HCT116 (cell line): ENCODE measurements around the gene P2RX5. TPM values are rescaled to one million over a fixed set of nuclear protein-coding genes. Genes with fewer than 3 reads are reported as not detected.

ENCODE experiments used
- ATAC-seq: fragments of 200-7000 bp; cut with Tn5 transposase; 2 replicates; pipeline ENCODE4 v1.9.1; 2020; ENCODE audit warnings: mild to moderate bottlenecking, moderate library complexity
- BruUV-seq: library from RNA; stranded (reverse); fragments of 400-500 nt; replicated peaks from 2 replicates; lab custom pipeline; 2021; lab: Mats Ljungman, UMichigan
- CTCF ChIA-PET: fragments of 300-600 bp; sonication (Branson Sonifier 250); formaldehyde crosslinking; loops from one replicate; lab custom pipeline; 2021; ENCODE audit warnings: antibody characterized with exemption; lab: Charles Lee
- POLR2A ChIA-PET: fragments of 300-600, 350-600 bp; sonication (Branson Sonifier 250); formaldehyde crosslinking; loops from one replicate; lab custom pipeline; 2021; ENCODE audit warnings: antibody characterized with exemption; lab: Charles Lee
- RAD21 ChIA-PET, 2 experiments: fragments of 300-600 bp; sonication (Branson Sonifier 250); formaldehyde crosslinking; loops; one replicate each; lab custom pipeline; 2023; ENCODE audit warnings: low total read pairs in 2 of 2; ENCODE audit not compliant: uncharacterized antibody in 2 of 2, unreplicated experiment in 2 of 2, low non-redundant PET in 1 of 2; lab: Charles Lee
- DNase-seq: peaks from one replicate; pipeline ENCODE4 v3.0.0-alpha.2; 2010; ENCODE audit warnings: low read depth, low spot score
- H2AFZ ChIP-seq: fragments of 200-600 bp; shearing (Covaris generic), sonication (generic); 2 replicates; pipeline ENCODE4 v1.6.1; 2017; ENCODE audit warnings: low read depth, mixed run types, mixed read lengths, antibody characterized with exemption, low read length; ENCODE audit not compliant: poor library complexity, severe bottlenecking
- H3K27ac ChIP-seq: 2 replicates; pipeline ENCODE4 v1.5.1; 2012; ENCODE audit warnings: low read depth, low read length
- H3K27me3 ChIP-seq: fragments of 200-600 bp; sonication (generic); 2 replicates; pipeline ENCODE4 v1.6.1; 2016; ENCODE audit warnings: mixed run types, low read length, mixed read lengths; ENCODE audit not compliant: insufficient read depth
- H3K36me3 ChIP-seq, 2 experiments: fragments of 200-500 bp in 1 of 2; fragments of 200-600 bp in 1 of 2; sonication (Bioruptor generic) in 1 of 2; sonication (generic) in 1 of 2; 2 replicates each; pipeline versions ENCODE4 v1.5.1 to v1.6.1; 2014 to 2016; ENCODE audit warnings: low read length in 2 of 2, inconsistent platforms in 1 of 2, mixed read lengths in 1 of 2, mixed run types in 1 of 2; ENCODE audit not compliant: insufficient read depth in 2 of 2, control insufficient read depth in 1 of 2
- H3K4me1 ChIP-seq, 2 experiments: fragments of 200-600 bp in 1 of 2; sonication (generic) in 1 of 2; 2 replicates each; pipeline versions ENCODE4 v1.5.1 to v1.6.1; 2012 to 2017; ENCODE audit warnings: low read length in 2 of 2, inconsistent platforms in 1 of 2, mild to moderate bottlenecking in 1 of 2, mixed read lengths in 1 of 2, mixed run types in 1 of 2, moderate library complexity in 1 of 2; ENCODE audit not compliant: insufficient read depth in 2 of 2, control insufficient read depth in 1 of 2
- H3K4me2 ChIP-seq: fragments of 200-600 bp; sonication (generic); 2 replicates; pipeline ENCODE4 v1.6.1; 2017; ENCODE audit warnings: mixed run types, low read length, mixed read lengths
- H3K4me3 ChIP-seq, 2 experiments: fragments of 200-600 bp in 1 of 2; sonication (generic) in 1 of 2; replicated peaks in 1 of 2; 2 replicates each; pipeline ENCODE4 v1.5.1; 2011 to 2016; ENCODE audit warnings: low read length in 2 of 2, control low read depth in 1 of 2, low read depth in 1 of 2, mild to moderate bottlenecking in 1 of 2, mixed read lengths in 1 of 2, mixed run types in 1 of 2
- H3K79me2 ChIP-seq: fragments of 200-600 bp; sonication (generic); 2 replicates; pipeline ENCODE4 v1.6.1; 2017; ENCODE audit warnings: mild to moderate bottlenecking, mixed run types, low read length, moderate library complexity, mixed read lengths; ENCODE audit not compliant: insufficient read depth
- H3K9ac ChIP-seq: fragments of 200-600 bp; sonication (generic); 2 replicates; pipeline ENCODE4 v1.6.1; 2016; ENCODE audit warnings: low read length, mixed read lengths
- H3K9me2 ChIP-seq: fragments of 200-600 bp; sonication (generic), shearing (Covaris generic); 2 replicates; pipeline ENCODE4 v1.6.1; 2017; ENCODE audit warnings: mixed run types, mild to moderate bottlenecking, moderate library complexity; ENCODE audit not compliant: insufficient read depth
- H3K9me3 ChIP-seq, 2 experiments: fragments of 200-500 bp in 1 of 2; fragments of 200-600 bp in 1 of 2; sonication (Bioruptor generic) in 1 of 2; sonication (generic) in 1 of 2; 2 replicates each; pipeline ENCODE4 v1.6.1; 2014 to 2017; ENCODE audit warnings: low read length in 2 of 2, mixed read lengths in 2 of 2, inconsistent platforms in 1 of 2, low read depth in 1 of 2, mild to moderate bottlenecking in 1 of 2, mixed run types in 1 of 2, moderate library complexity in 1 of 2; ENCODE audit not compliant: control insufficient read depth in 1 of 2, insufficient read depth in 1 of 2
- H4K20me1 ChIP-seq: fragments of 200-600 bp; sonication (generic), shearing (Covaris generic); 2 replicates; pipeline ENCODE4 v1.6.1; 2017; ENCODE audit warnings: mixed run types, mild to moderate bottlenecking, moderate library complexity; ENCODE audit not compliant: insufficient read depth
- CBX3 ChIP-seq: IDR thresholded peaks from 2 replicates; pipeline ENCODE4 v1.6.1; 2012; ENCODE audit warnings: low read depth
- CTCF ChIP-seq, 3 experiments: fragments of 200-600 bp in 1 of 3; sonication (generic) in 1 of 3; IDR thresholded peaks in 2 of 3; conservative IDR thresholded peaks in 1 of 3; 2 replicates each; pipeline ENCODE4 v1.5.1; 2012 to 2017; ENCODE audit warnings: low read depth in 2 of 3, low read length in 2 of 3, antibody characterized with exemption in 1 of 3, borderline replicate concordance in 1 of 3, control low read depth in 1 of 3, mild to moderate bottlenecking in 1 of 3, mixed read lengths in 1 of 3, mixed run types in 1 of 3, moderate library complexity in 1 of 3; ENCODE audit not compliant: insufficient read depth in 1 of 3
- ELF1 ChIP-seq: IDR thresholded peaks from 2 replicates; pipeline ENCODE4 v1.6.1; 2012; ENCODE audit warnings: low read depth, borderline replicate concordance
- EZH2 ChIP-seq: fragments of 200-600 bp; sonication (generic); IDR thresholded peaks from 2 replicates; pipeline ENCODE4 v1.6.1; 2017; ENCODE audit warnings: antibody characterized with exemption, mixed run types
- JUND ChIP-seq: IDR thresholded peaks from 2 replicates; pipeline ENCODE4 v1.6.1; 2012
- POLR2AphosphoS5 ChIP-seq: IDR thresholded peaks from 2 replicates; pipeline ENCODE4 v1.6.1; 2011; ENCODE audit warnings: mild to moderate bottlenecking, low read depth, low read length, moderate library complexity
- RAD21 ChIP-seq: IDR thresholded peaks from 2 replicates; pipeline ENCODE4 v1.6.1; 2012; ENCODE audit warnings: low read depth, mild to moderate bottlenecking
- SP1 ChIP-seq: IDR thresholded peaks from 2 replicates; pipeline ENCODE4 v1.6.1; 2012; ENCODE audit warnings: low read depth
- SRF ChIP-seq: IDR thresholded peaks from 2 replicates; pipeline ENCODE4 v1.6.1; 2012; ENCODE audit warnings: low read depth
- YY1 ChIP-seq: IDR thresholded peaks from 2 replicates; pipeline ENCODE4 v1.6.1; 2011; ENCODE audit warnings: low read length, low read depth, moderate library complexity, mild to moderate bottlenecking; ENCODE audit not compliant: insufficient replicate concordance; ENCODE audit errors: extremely low read depth
- intact Hi-C: fragments of 100-400 bp; cut with micrococcal nuclease; formaldehyde crosslinking; loops from 2 replicates; pipeline ENCODE4 v1.10.0; 2022
- total RNA-seq: library from RNA; stranded (reverse); gene quantifications from one replicate; pipeline ENCODE4 v1.2.1, GENCODE V29; 2021; ENCODE audit not compliant: unreplicated experiment

The P2RX5 gene
- total RNA-seq, 1 experiment from 2014 or later, result 9.0 TPM

GRCh38 chr17:3688027-3688553, 7.9 kb downstream of the P2RX5 start:
- DNase-seq (no peak), ATAC-seq (no peak)
- H3K27me3 ChIP-seq, result no peaks in the 10 kb centered on the region
- H3K9ac ChIP-seq, result no peak overlapping the region
- H3K4me1 ChIP-seq, result peaks cover 0 to 6% of the 10 kb centered on the region in 2 experiments; a peak in 3 of 4 replicates
- RAD21 ChIA-PET, result no interaction called here
- POLR2A ChIA-PET, result no interaction called here
- TF ChIP-seq JUND (no peak), CBX3 (no peak), ELF1 (no peak), SRF (no peak)
- H3K9me2 ChIP-seq, result no peaks in the 10 kb centered on the region
- CTCF ChIA-PET, result no interaction called here
- H3K79me2 ChIP-seq, result no peaks in the 10 kb centered on the region
- H4K20me1 ChIP-seq, result no peaks in the 10 kb centered on the region
- H3K4me3 ChIP-seq, result no peak overlapping the region
- H3K27ac ChIP-seq, result no peak overlapping the region
- no peak overlapping the region for H2AFZ ChIP-seq
- no TSS peak for BruUV-seq
- H3K36me3 ChIP-seq, result no peaks in the 10 kb centered on the region
- intact Hi-C loops, result no loop called here
- no peak overlapping the region for H3K4me2 ChIP-seq
- no peaks in the 10 kb centered on the region for H3K9me3 ChIP-seq

- DNase-seq, result no peak
- no peaks in the 10 kb centered on the region for H4K20me1 ChIP-seq
- intact Hi-C loops, result no loop called here
- H3K4me1 ChIP-seq, result peaks cover 0 to 10% of the 10 kb centered on the region in 2 experiments; a peak in 3 of 4 replicates
- no peaks in the 10 kb centered on the region for H3K9me3 ChIP-seq
- H2AFZ ChIP-seq, result no peak overlapping the region
- H3K79me2 ChIP-seq, result no peaks in the 10 kb centered on the region
- ATAC-seq, result no peak
- BruUV-seq, result no TSS peak
- POLR2A ChIA-PET, result no interaction called here
- TF ChIP-seq POLR2AphosphoS5, result no peak
- TF ChIP-seq RAD21, result no peak
- no peak for TF ChIP-seq EZH2
- no peak for TF ChIP-seq YY1
- no peak for TF ChIP-seq CTCF (IDR thresholded peaks at IDR 0.05 in 2 of 3, conservative IDR thresholded peaks at IDR 0.05 in 1 of 3; ENCODE audit: borderline replicate concordance in 1 of 3, insufficient read depth in 1 of 3, low read depth in 2 of 3, low read length in 2 of 3)
- TF ChIP-seq SP1, result no peak
- TF ChIP-seq, all 23 proteins: peak for 0
- Histone ChIP-seq H3K36me3 (no peaks in the 10 kb centered on the region), H3K27ac (no peak overlapping the region), H3K4me3 (no peak overlapping the region), H3K27me3 (no peaks in the 10 kb centered on the region), H3K4me2 (no peak overlapping the region), H3K9me2 (no peaks in the 10 kb centered on the region), H3K9ac (no peak overlapping the region)
- RAD21 ChIA-PET, result no interaction called here
- CTCF ChIA-PET, result no interaction called here
Measured at GRCh38 chr17:3685174-3685573, 10.8 kb downstream of the P2RX5 start.
